ENCODE results near the gene CSMD2. TPM values are rescaled to one million over a fixed set of nuclear protein-coding genes. Genes with fewer than 3 reads are reported as not detected.

CSMD2 gene
- total and polyA plus RNA-seq, 2 donors (not counting 1 experiment from before 2014, with no cell fraction given), result 2.2 to 7.6 TPM

DNA sequence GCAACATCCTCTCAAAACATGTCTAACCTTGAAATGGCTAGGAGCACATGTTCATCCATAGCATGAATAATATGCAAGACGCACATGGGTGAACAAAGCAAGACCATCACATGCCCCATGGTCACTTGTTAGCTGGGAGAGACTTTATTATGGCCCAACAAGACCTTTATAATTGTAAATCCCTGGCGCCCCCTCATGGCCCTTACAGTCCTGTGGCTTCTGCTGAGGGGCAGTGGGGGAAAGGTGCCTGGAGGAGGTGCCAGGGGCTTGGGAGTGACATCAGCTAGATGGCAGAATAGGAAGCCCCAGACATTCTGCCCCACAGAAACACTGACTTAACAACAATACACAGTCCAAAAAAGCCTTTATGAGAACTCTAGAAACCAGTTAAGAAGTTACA, 51.7 kb downstream of the CSMD2 start:
- no peaks in the 10 kb centered on the region for H3K36me3 ChIP-seq (ENCODE audit: control insufficient read depth, insufficient read depth, low read length)
- no peaks in the 10 kb centered on the region for H3K9me3 ChIP-seq (ENCODE audit: control insufficient read depth, insufficient read depth, low read depth, low read length)
- no peak for DNase-seq (ENCODE audit: low read depth in 2 of 2)
- no peak overlapping the region for H3K4me3 ChIP-seq (replicated peaks in 1 of 4; ENCODE audit: control extremely low read depth in 1 of 4, insufficient read depth in 1 of 4, low read depth in 3 of 4, low read length in 4 of 4)
- no peak overlapping the region for H3K4me2 ChIP-seq (ENCODE audit: extremely low read depth, insufficient read depth, low read length)
- no peak overlapping the region for H3K27ac ChIP-seq (ENCODE audit: insufficient read depth, low read length)
- no peaks in the 10 kb centered on the region for H3K27me3 ChIP-seq (ENCODE audit: control insufficient read depth, insufficient read depth, low read length)
- no peaks in the 10 kb centered on the region for H3K4me1 ChIP-seq (ENCODE audit: control insufficient read depth, extremely low read depth, insufficient read depth, low read length)
- H4K20me1 ChIP-seq (ENCODE audit: control insufficient read depth, extremely low read depth, insufficient read depth, low read length), result no peaks in the 10 kb centered on the region
- H2AFZ ChIP-seq (ENCODE audit: low read length), result no peak overlapping the region
- no peak overlapping the region for H3K9ac ChIP-seq (ENCODE audit: insufficient read depth, low read length)
- no peak for TF ChIP-seq EZH2 (IDR thresholded peaks at IDR 0.05; ENCODE audit: low read length, missing control alignments)
- TF ChIP-seq, protein P1, sequence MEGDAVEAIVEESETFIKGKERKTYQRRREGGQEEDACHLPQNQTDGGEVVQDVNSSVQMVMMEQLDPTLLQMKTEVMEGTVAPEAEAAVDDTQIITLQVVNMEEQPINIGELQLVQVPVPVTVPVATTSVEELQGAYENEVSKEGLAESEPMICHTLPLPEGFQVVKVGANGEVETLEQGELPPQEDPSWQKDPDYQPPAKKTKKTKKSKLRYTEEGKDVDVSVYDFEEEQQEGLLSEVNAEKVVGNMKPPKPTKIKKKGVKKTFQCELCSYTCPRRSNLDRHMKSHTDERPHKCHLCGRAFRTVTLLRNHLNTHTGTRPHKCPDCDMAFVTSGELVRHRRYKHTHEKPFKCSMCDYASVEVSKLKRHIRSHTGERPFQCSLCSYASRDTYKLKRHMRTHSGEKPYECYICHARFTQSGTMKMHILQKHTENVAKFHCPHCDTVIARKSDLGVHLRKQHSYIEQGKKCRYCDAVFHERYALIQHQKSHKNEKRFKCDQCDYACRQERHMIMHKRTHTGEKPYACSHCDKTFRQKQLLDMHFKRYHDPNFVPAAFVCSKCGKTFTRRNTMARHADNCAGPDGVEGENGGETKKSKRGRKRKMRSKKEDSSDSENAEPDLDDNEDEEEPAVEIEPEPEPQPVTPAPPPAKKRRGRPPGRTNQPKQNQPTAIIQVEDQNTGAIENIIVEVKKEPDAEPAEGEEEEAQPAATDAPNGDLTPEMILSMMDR (conservative IDR thresholded peaks at IDR 0.05 in 1 of 2, IDR thresholded peaks at IDR 0.05 in 1 of 2; ENCODE audit: low read depth in 1 of 2, low read length in 2 of 2), result no peak
- H3K79me2 ChIP-seq (ENCODE audit: control insufficient read depth, insufficient read depth, low read length), result no peaks in the 10 kb centered on the region

DNA sequence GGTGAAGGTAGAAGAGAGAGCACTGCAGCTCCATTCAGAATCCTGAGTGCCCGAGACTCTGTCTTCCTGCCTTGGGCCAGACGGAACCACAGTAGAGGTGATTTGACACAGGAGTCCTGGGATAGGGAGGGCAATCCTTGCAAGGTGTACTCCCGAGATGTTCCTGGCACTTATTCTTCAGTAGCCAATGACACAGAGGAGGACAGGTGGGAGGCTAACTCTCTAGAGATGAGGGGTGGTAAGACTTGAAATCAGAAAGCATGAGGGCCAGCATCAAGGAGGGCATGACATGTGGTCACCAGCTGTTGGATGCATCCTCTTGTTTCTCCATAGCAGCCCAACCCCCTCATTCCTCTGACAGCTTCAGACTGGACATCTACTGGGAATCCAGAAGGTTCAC, 56.3 kb downstream of the CSMD2 start:
- H3K9me3 ChIP-seq (ENCODE audit: control insufficient read depth, insufficient read depth, low read depth, low read length), result no peaks in the 10 kb centered on the region
- H3K4me1 ChIP-seq (ENCODE audit: control insufficient read depth, extremely low read depth, insufficient read depth, low read length), result no peaks in the 10 kb centered on the region
- no peaks in the 10 kb centered on the region for H4K20me1 ChIP-seq (ENCODE audit: control insufficient read depth, extremely low read depth, insufficient read depth, low read length)
- H2AFZ ChIP-seq (ENCODE audit: low read length), result no peak overlapping the region
- H3K27me3 ChIP-seq (ENCODE audit: control insufficient read depth, insufficient read depth, low read length), result no peaks in the 10 kb centered on the region
- H3K79me2 ChIP-seq (ENCODE audit: control insufficient read depth, insufficient read depth, low read length), result no peaks in the 10 kb centered on the region
- no peak for DNase-seq (ENCODE audit: low read depth in 2 of 2)
- TF ChIP-seq EZH2 (IDR thresholded peaks at IDR 0.05; ENCODE audit: low read length, missing control alignments), result no peak
- TF ChIP-seq, protein P1 (conservative IDR thresholded peaks at IDR 0.05 in 1 of 2, IDR thresholded peaks at IDR 0.05 in 1 of 2; ENCODE audit: low read depth in 1 of 2, low read length in 2 of 2), result no peak
- H3K4me2 ChIP-seq (ENCODE audit: extremely low read depth, insufficient read depth, low read length), result no peak overlapping the region
- no peak overlapping the region for H3K4me3 ChIP-seq (replicated peaks in 1 of 4; ENCODE audit: control extremely low read depth in 1 of 4, insufficient read depth in 1 of 4, low read depth in 3 of 4, low read length in 4 of 4)
- H3K9ac ChIP-seq (ENCODE audit: insufficient read depth, low read length), result no peak overlapping the region
- H3K36me3 ChIP-seq (ENCODE audit: control insufficient read depth, insufficient read depth, low read length), result no peaks in the 10 kb centered on the region
- no peak overlapping the region for H3K27ac ChIP-seq (ENCODE audit: insufficient read depth, low read length)

GRCh38 chr1:34108269-34108668, 56.8 kb downstream of the CSMD2 start:
- no peak for TF ChIP-seq EZH2 (IDR thresholded peaks at IDR 0.05; ENCODE audit: low read length, missing control alignments)
- TF ChIP-seq, protein P1 (conservative IDR thresholded peaks at IDR 0.05 in 1 of 2, IDR thresholded peaks at IDR 0.05 in 1 of 2; ENCODE audit: low read depth in 1 of 2, low read length in 2 of 2), result no peak
- DNase-seq (ENCODE audit: low read depth in 2 of 2), result no peak
- Histone ChIP-seq H3K4me1 (ENCODE audit: control insufficient read depth, extremely low read depth, insufficient read depth, low read length) (no peaks in the 10 kb centered on the region), H3K36me3 (ENCODE audit: control insufficient read depth, insufficient read depth, low read length) (no peaks in the 10 kb centered on the region), H2AFZ (ENCODE audit: low read length) (no peak overlapping the region), H3K27me3 (ENCODE audit: control insufficient read depth, insufficient read depth, low read length) (no peaks in the 10 kb centered on the region), H3K4me3 (replicated peaks in 1 of 4; ENCODE audit: control extremely low read depth in 1 of 4, insufficient read depth in 1 of 4, low read depth in 3 of 4, low read length in 4 of 4) (no peak overlapping the region), H3K4me2 (ENCODE audit: extremely low read depth, insufficient read depth, low read length) (no peak overlapping the region), H3K9me3 (ENCODE audit: control insufficient read depth, insufficient read depth, low read depth, low read length) (no peaks in the 10 kb centered on the region), H3K79me2 (ENCODE audit: control insufficient read depth, insufficient read depth, low read length) (no peaks in the 10 kb centered on the region), H3K27ac (ENCODE audit: insufficient read depth, low read length) (no peak overlapping the region), H3K9ac (ENCODE audit: insufficient read depth, low read length) (no peak overlapping the region), H4K20me1 (ENCODE audit: control insufficient read depth, extremely low read depth, insufficient read depth, low read length) (no peaks in the 10 kb centered on the region)
